ENCODE data around the gene ADARB1. TPM values are rescaled to one million over a fixed set of nuclear protein-coding genes. Genes with fewer than 3 reads are reported as not detected.

ADARB1 gene
- total and polyA plus RNA-seq, 9 donors = 17.3 to 32.1 (median 25.2) TPM

- 91% methylated on average over 25 of the region's 37 CpGs for WGBS (ENCODE audit: insufficient coverage)
- Histone ChIP-seq H3K9me3 (replicated peaks; ENCODE audit: control insufficient read depth, low read depth, low read length) (no peaks in the 10 kb centered on the region), H3K36me3 (ENCODE audit: control insufficient read depth, insufficient read depth, low read length) (no peaks in the 10 kb centered on the region), H3K27me3 (ENCODE audit: control insufficient read depth, insufficient read depth, low read length) (peaks cover 2% of the 10 kb centered on the region), H3K4me1 (ENCODE audit: control insufficient read depth, insufficient read depth, low read length) (peaks cover 52% of the 10 kb centered on the region), H3K4me3 (ENCODE audit: low read length) (no peak overlapping the region), H3K27ac (ENCODE audit: low read length) (no peak overlapping the region)
- DNase-seq = no peak
These were observed 19.3 kb upstream of the ADARB1 start for GRCh38 chr21:45054927-45055612.

- Histone ChIP-seq H3K27ac (ENCODE audit: low read length) (peak overlapping the region; percentile 69), H3K27me3 (ENCODE audit: control insufficient read depth, insufficient read depth, low read length) (peaks cover 2% of the 10 kb centered on the region), H3K36me3 (ENCODE audit: control insufficient read depth, insufficient read depth, low read length) (no peaks in the 10 kb centered on the region), H3K4me3 (ENCODE audit: low read length) (no peak overlapping the region), H3K9me3 (replicated peaks; ENCODE audit: control insufficient read depth, low read depth, low read length) (no peaks in the 10 kb centered on the region), H3K4me1 (ENCODE audit: control insufficient read depth, insufficient read depth, low read length) (peaks cover 46% of the 10 kb centered on the region)
- DNase-seq = no peak
- 73% methylated on average over 11 of the region's 16 CpGs for WGBS (ENCODE audit: insufficient coverage)
These were observed 18.5 kb upstream of the ADARB1 start for GRCh38 chr21:45055861-45056260.

- no peaks in the 10 kb centered on the region for H3K36me3 ChIP-seq (ENCODE audit: control insufficient read depth, insufficient read depth, low read length)
- no peaks in the 10 kb centered on the region for H3K9me3 ChIP-seq (replicated peaks; ENCODE audit: control insufficient read depth, low read depth, low read length)
- no peak overlapping the region for H3K4me3 ChIP-seq (ENCODE audit: low read length)
- peak; percentile 45 for DNase-seq
- peaks cover 42% of the 10 kb centered on the region for H3K4me1 ChIP-seq (ENCODE audit: control insufficient read depth, insufficient read depth, low read length)
- peaks cover 2% of the 10 kb centered on the region for H3K27me3 ChIP-seq (ENCODE audit: control insufficient read depth, insufficient read depth, low read length)
- H3K27ac ChIP-seq (ENCODE audit: low read length) = peak overlapping the region; percentile 69
- 80% methylated on average over 6 of the region's 22 CpGs for WGBS (ENCODE audit: insufficient coverage)
These were observed 18.0 kb upstream of the ADARB1 start for GRCh38 chr21:45056296-45056904.

GRCh38 chr21:45056917-45057560 is 17.3 kb upstream of the ADARB1 start:
- Histone ChIP-seq H3K27ac (ENCODE audit: low read length) (peak overlapping the region; percentile 69), H3K9me3 (replicated peaks; ENCODE audit: control insufficient read depth, low read depth, low read length) (no peaks in the 10 kb centered on the region), H3K36me3 (ENCODE audit: control insufficient read depth, insufficient read depth, low read length) (no peaks in the 10 kb centered on the region), H3K27me3 (ENCODE audit: control insufficient read depth, insufficient read depth, low read length) (peaks cover 2% of the 10 kb centered on the region), H3K4me1 (ENCODE audit: control insufficient read depth, insufficient read depth, low read length) (peaks cover 37% of the 10 kb centered on the region), H3K4me3 (ENCODE audit: low read length) (no peak overlapping the region)
- DNase-seq = no peak
- WGBS (ENCODE audit: insufficient coverage) = 88% methylated on average over 8 of the region's 12 CpGs

- H3K36me3 ChIP-seq (ENCODE audit: control insufficient read depth, insufficient read depth, low read length) = no peaks in the 10 kb centered on the region
- DNase-seq = no peak
- H3K9me3 ChIP-seq (replicated peaks; ENCODE audit: control insufficient read depth, low read depth, low read length) = no peaks in the 10 kb centered on the region
- H3K4me3 ChIP-seq (ENCODE audit: low read length) = no peak overlapping the region
- WGBS (ENCODE audit: insufficient coverage) = 79% methylated on average over 12 of the region's 14 CpGs
- H3K27ac ChIP-seq (ENCODE audit: low read length) = no peak overlapping the region
- H3K27me3 ChIP-seq (ENCODE audit: control insufficient read depth, insufficient read depth, low read length) = peaks cover 2% of the 10 kb centered on the region
- H3K4me1 ChIP-seq (ENCODE audit: control insufficient read depth, insufficient read depth, low read length) = peaks cover 31% of the 10 kb centered on the region
These were observed 16.5 kb upstream of the ADARB1 start for GRCh38 chr21:45057886-45058285.

- Histone ChIP-seq H3K4me3 (ENCODE audit: low read length) (no peak overlapping the region), H3K36me3 (ENCODE audit: control insufficient read depth, insufficient read depth, low read length) (no peaks in the 10 kb centered on the region), H3K9me3 (replicated peaks; ENCODE audit: control insufficient read depth, low read depth, low read length) (no peaks in the 10 kb centered on the region), H3K27me3 (ENCODE audit: control insufficient read depth, insufficient read depth, low read length) (peaks cover 2% of the 10 kb centered on the region), H3K4me1 (ENCODE audit: control insufficient read depth, insufficient read depth, low read length) (peaks cover 26% of the 10 kb centered on the region), H3K27ac (ENCODE audit: low read length) (no peak overlapping the region)
- DNase-seq = no peak
- WGBS (ENCODE audit: insufficient coverage) = 68% methylated on average over 4 of the region's 4 CpGs
These were observed 15.3 kb upstream of the ADARB1 start for GRCh38 chr21:45059121-45059520.

- no peaks in the 10 kb centered on the region for H3K9me3 ChIP-seq (replicated peaks; ENCODE audit: control insufficient read depth, low read depth, low read length)
- H3K27me3 ChIP-seq (ENCODE audit: control insufficient read depth, insufficient read depth, low read length) = peaks cover 2% of the 10 kb centered on the region
- H3K4me1 ChIP-seq (ENCODE audit: control insufficient read depth, insufficient read depth, low read length) = peaks cover 25% of the 10 kb centered on the region
- DNase-seq = no peak
- no peak overlapping the region for H3K4me3 ChIP-seq (ENCODE audit: low read length)
- H3K36me3 ChIP-seq (ENCODE audit: control insufficient read depth, insufficient read depth, low read length) = no peaks in the 10 kb centered on the region
- 82% methylated on average over 6 of the region's 8 CpGs for WGBS (ENCODE audit: insufficient coverage)
- no peak overlapping the region for H3K27ac ChIP-seq (ENCODE audit: low read length)
These were observed 14.3 kb upstream of the ADARB1 start for GRCh38 chr21:45060089-45060488.

GRCh38 chr21:45060675-45061311 is 13.6 kb upstream of the ADARB1 start:
- DNase-seq = no peak
- Histone ChIP-seq H3K36me3 (ENCODE audit: control insufficient read depth, insufficient read depth, low read length) (no peaks in the 10 kb centered on the region), H3K4me3 (ENCODE audit: low read length) (no peak overlapping the region), H3K4me1 (ENCODE audit: control insufficient read depth, insufficient read depth, low read length) (peaks cover 25% of the 10 kb centered on the region), H3K27ac (ENCODE audit: low read length) (no peak overlapping the region), H3K27me3 (ENCODE audit: control insufficient read depth, insufficient read depth, low read length) (peaks cover 2% of the 10 kb centered on the region), H3K9me3 (replicated peaks; ENCODE audit: control insufficient read depth, low read depth, low read length) (no peaks in the 10 kb centered on the region)
- 82% methylated on average over 6 of the region's 9 CpGs for WGBS (ENCODE audit: insufficient coverage)

- Histone ChIP-seq H3K4me1 (ENCODE audit: control insufficient read depth, insufficient read depth, low read length) (peaks cover 18% of the 10 kb centered on the region), H3K27me3 (ENCODE audit: control insufficient read depth, insufficient read depth, low read length) (no peaks in the 10 kb centered on the region), H3K36me3 (ENCODE audit: control insufficient read depth, insufficient read depth, low read length) (no peaks in the 10 kb centered on the region), H3K27ac (ENCODE audit: low read length) (no peak overlapping the region), H3K9me3 (replicated peaks; ENCODE audit: control insufficient read depth, low read depth, low read length) (no peaks in the 10 kb centered on the region), H3K4me3 (ENCODE audit: low read length) (no peak overlapping the region)
- no CpG with 5 or more reads among the region's 8 CpGs for WGBS (ENCODE audit: insufficient coverage)
- DNase-seq = no peak
These were observed 10.3 kb upstream of the ADARB1 start for GRCh38 chr21:45064091-45064490.

Data from muscle of leg (tissue), 11 donors.